HG02870 (cell line): Measurements from ENCODE around the gene CELF5.
"Not testable (repeated sequence)": the region's sequence is repeated elsewhere in the genome, so short reads cannot be mapped to it uniquely, and the experiment has no call there.

Source experiments
- ATAC-seq: cut with Tn5 transposase; IDR thresholded peaks from one replicate; pipeline ENCODE4 v1.9.1; 2021; ENCODE audit warnings: mild to moderate bottlenecking, moderate library complexity; ENCODE audit not compliant: unreplicated experiment

The CELF5 gene

GRCh38 chr19:3319643-3320353 lies 95.3 kb downstream of the CELF5 start:
- no peak for ATAC-seq

GRCh38 chr19:3320354-3320670 lies 95.9 kb downstream of the CELF5 start:
- ATAC-seq, result no peak

GRCh38 chr19:3320853-3321252 lies 96.4 kb downstream of the CELF5 start:
- no peak for ATAC-seq

- ATAC-seq, result no peak
These were observed 97.2 kb downstream of the CELF5 start for GRCh38 chr19:3321696-3322095.

GRCh38 chr19:3322199-3322978 lies 97.9 kb downstream of the CELF5 start:
- no peak for ATAC-seq

- no peak for ATAC-seq
These were observed 98.6 kb downstream of the CELF5 start for GRCh38 chr19:3323026-3323425.

- no peak for ATAC-seq
These were observed 99.2 kb downstream of the CELF5 start for GRCh38 chr19:3323658-3324057.

- ATAC-seq, result no peak
These were observed 100.0 kb downstream of the CELF5 start for GRCh38 chr19:3324405-3324856.

GRCh38 chr19:3325451-3325850 lies 101.0 kb downstream of the CELF5 start:
- no peak for ATAC-seq

- ATAC-seq, result no peak
These were observed 104.3 kb downstream of the CELF5 start for GRCh38 chr19:3328743-3329142.

GRCh38 chr19:3330047-3330446 lies 105.6 kb downstream of the CELF5 start:
- no peak for ATAC-seq

GRCh38 chr19:3332232-3332631 lies 107.8 kb downstream of the CELF5 start:
- ATAC-seq, result not testable (repeated sequence)

- no peak for ATAC-seq
These were observed 108.6 kb downstream of the CELF5 start for GRCh38 chr19:3333020-3333583.

GRCh38 chr19:3333662-3334061 lies 109.2 kb downstream of the CELF5 start:
- no peak for ATAC-seq

- not testable (repeated sequence) for ATAC-seq
These were observed 110.4 kb downstream of the CELF5 start for GRCh38 chr19:3334749-3335430.

- ATAC-seq, result no peak
These were observed 111.2 kb downstream of the CELF5 start for GRCh38 chr19:3335431-3336350.

GRCh38 chr19:3336351-3336679 lies 111.9 kb downstream of the CELF5 start:
- no peak for ATAC-seq

- ATAC-seq, result no peak
These were observed 112.4 kb downstream of the CELF5 start for GRCh38 chr19:3336680-3337523.

- no peak for ATAC-seq
These were observed 114.2 kb downstream of the CELF5 start for GRCh38 chr19:3338541-3339181.
